ENCODE data around the gene LMTK3.
A peak's percentile ranks its signal among the peaks of the same experiment; 100 is the strongest.

The LMTK3 gene, protein sequence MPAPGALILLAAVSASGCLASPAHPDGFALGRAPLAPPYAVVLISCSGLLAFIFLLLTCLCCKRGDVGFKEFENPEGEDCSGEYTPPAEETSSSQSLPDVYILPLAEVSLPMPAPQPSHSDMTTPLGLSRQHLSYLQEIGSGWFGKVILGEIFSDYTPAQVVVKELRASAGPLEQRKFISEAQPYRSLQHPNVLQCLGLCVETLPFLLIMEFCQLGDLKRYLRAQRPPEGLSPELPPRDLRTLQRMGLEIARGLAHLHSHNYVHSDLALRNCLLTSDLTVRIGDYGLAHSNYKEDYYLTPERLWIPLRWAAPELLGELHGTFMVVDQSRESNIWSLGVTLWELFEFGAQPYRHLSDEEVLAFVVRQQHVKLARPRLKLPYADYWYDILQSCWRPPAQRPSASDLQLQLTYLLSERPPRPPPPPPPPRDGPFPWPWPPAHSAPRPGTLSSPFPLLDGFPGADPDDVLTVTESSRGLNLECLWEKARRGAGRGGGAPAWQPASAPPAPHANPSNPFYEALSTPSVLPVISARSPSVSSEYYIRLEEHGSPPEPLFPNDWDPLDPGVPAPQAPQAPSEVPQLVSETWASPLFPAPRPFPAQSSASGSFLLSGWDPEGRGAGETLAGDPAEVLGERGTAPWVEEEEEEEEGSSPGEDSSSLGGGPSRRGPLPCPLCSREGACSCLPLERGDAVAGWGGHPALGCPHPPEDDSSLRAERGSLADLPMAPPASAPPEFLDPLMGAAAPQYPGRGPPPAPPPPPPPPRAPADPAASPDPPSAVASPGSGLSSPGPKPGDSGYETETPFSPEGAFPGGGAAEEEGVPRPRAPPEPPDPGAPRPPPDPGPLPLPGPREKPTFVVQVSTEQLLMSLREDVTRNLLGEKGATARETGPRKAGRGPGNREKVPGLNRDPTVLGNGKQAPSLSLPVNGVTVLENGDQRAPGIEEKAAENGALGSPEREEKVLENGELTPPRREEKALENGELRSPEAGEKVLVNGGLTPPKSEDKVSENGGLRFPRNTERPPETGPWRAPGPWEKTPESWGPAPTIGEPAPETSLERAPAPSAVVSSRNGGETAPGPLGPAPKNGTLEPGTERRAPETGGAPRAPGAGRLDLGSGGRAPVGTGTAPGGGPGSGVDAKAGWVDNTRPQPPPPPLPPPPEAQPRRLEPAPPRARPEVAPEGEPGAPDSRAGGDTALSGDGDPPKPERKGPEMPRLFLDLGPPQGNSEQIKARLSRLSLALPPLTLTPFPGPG (N-terminal part only)

DNA sequence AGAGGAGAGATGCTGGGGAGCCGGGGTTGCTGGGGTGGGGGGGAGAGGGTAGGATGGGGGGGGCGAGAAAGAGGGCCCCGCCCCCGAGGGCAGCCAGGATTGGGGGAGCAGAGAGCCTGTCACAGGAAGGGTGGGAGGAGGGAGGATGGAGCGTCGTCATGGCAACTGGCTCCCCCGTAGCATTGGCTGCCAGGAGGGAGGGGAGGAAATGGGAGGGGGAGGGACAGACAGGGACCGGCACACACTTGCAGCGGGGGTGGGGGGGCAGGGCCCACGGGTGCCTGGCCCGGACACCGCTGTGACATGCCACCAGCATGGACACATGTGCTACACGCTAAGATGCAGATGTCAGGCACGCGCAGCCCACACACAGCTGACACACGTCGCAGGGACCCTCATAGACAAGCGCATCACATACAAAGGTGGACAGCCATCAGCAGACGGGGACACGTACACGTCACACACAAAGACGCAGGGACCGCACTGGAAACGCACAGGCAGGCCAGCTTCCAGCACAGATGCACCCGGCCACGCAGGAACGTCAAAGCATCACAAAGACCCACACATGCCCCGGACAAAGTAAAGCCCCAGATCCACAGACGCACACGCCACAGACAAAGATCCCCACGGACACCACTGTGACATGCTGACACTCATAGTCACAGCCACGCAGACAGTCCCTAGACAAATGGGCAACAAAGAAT, at the start of gene LMTK3:
Gene LMTK3 (minus strand): TSS at position 36 of the 704 bp plus-strand sequence. CDS start 259 bp downstream, outside the sequence.
- DNase-seq: peak; percentile 85

- DNase-seq: no peak
These were observed 49.8 kb upstream of the LMTK3 start for GRCh38 chr19:48561412-48561811.

DNA sequence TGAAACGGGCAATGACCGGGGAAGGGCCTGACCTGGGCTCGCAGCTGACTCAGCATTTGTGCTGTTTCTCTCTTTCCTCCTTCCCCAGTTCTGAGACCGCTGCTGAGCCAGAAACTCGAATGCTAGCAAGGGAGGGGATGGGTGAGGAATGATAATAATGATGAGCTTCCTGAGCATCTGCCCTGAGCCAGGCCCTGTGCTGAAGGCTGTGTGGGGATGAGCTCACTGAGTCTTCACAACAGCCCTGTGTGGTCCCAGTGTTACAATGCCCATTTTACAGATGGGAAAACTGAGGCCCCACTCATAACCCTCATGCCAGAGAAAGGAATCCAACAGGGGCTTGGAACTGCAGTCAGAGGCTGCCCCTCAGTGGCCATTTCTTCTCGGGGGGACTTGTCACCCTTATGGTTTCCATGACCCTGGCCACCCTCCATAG, 48.5 kb upstream of the LMTK3 start:
- no peak for DNase-seq

DNA sequence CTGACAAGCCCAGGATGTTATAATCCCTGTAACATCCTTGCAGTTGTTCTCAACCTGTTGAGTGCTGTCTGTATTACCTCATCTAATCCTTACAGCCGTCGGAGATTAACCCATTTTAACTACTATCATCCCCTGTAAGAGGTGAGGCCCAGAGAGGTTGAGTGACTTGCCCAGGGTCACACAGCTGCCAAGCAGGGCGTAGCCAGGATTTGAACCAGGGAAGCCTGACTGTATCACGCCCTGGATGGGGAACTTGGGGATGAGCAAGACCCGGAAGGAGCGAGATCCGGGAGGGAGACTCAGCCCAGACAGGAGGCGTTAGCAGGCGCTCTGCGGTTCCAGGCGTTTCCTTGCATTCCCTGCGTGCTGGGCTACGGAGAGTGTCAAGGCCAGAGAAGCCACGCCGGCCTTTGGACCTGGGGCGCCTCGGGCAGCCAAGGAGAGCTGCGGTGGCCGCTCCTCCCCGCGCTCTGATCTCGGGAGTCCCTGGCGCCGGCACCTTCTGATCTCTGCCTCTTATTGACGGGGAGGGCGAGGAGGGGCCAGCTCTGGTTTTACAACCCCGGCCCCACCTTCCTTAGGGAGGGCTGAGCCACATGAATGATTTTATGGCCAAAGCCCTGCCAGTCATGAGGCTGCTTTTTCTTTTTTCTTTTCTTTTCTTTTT, 46.5 kb upstream of the LMTK3 start:
- DNase-seq: no peak

- no peak for DNase-seq
These were observed 45.2 kb upstream of the LMTK3 start for GRCh38 chr19:48556825-48557224.

- no peak for DNase-seq
These were observed 44.5 kb upstream of the LMTK3 start for GRCh38 chr19:48556163-48556562.

GRCh38 chr19:48554385-48555091, 42.9 kb upstream of the LMTK3 start:
- no peak for DNase-seq

DNA sequence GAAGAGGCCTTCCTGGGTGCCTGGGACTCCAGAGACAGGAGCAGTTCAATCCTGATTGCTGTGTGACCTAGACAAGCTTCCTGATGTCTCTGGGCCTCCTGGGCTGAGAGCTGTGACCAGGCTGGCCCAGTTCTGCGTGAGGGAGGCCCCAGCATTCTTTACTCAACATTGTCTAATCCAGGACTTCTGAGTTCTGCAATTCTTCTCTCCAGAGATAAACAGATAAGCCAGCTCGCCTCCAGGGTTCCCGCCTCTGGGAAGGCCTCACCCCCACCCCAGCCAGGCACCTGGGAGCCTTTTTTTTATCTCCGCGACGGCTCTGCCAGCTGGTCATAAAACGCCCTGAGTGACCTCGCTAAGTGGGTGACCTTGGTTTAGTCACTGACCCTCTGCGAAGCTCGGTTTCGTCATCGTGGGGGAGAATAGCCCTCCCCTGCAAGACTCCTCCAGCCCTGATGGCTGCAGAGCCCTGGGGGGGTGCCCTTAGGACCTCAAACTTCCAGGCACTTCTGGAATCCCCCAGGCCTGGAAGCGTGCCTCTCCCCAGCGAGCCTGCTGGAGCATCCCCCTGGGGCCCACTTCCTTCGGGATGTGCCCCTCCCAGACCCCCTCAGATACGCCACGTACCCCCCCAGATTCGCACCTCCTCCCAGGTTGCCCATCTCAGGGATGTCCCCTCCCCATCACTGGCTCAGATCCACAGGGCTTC, 42.2 kb upstream of the LMTK3 start:
- no peak for DNase-seq

GRCh38 chr19:48552406-48553322, 41.0 kb upstream of the LMTK3 start:
- DNase-seq: no peak

- no peak for DNase-seq
These were observed 40.0 kb upstream of the LMTK3 start, which contains the start of gene SULT2B1 for GRCh38 chr19:48551437-48552302. Gene SULT2B1, plus strand, starts transcription at chr19:48552172. Its CDS starts 81 bp downstream, at chr19:48552253.

GRCh38 chr19:48549380-48549779, 37.7 kb upstream of the LMTK3 start:
- DNase-seq: no peak

- DNase-seq: no peak
These were observed 36.7 kb upstream of the LMTK3 start for GRCh38 chr19:48548253-48548911.

GRCh38 chr19:48547722-48548121, 36.1 kb upstream of the LMTK3 start:
- DNase-seq: no peak

DNA sequence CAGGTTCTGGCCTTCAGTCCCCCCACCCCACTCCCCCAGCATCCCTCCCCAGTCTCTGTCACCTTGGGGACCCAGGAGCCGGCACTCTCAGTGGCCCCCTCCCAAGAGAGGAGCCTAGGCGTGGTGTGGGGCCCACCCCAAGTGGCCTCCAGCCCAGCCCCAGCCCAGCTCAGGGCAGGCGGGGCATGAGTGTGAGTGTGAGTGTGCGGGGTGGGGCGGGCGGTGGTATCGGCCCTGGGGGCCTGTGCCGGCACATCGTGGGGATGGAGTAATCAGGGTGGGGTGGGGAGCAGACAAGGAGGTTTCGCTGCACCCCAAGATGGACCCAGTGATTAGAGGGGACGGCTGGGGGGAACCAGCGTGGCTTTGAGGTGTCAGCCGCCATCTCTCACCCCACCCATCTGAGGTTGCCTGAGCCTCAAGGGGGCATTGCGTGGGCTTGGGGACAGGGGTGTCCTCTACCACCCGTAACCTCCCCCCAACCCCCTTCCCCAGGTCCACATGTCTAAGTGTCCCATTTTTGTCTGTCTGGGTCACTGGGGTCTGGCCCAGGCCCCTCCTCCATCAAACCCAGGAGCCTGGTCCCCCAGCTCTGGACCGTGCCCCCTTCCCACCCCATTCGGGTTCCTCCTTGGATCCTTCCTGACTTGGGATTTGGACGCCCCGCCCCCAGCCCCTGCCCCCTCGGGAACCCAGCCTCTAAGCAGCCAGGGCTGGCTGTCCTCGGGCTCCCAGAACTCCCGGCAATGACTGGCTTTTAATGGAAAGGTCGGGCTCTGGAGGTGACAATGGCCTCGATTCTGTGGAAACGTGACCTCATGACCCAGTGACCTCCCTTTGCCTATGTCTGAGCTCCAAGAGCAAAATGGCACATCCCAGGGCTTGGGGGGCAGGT, 33.5 kb upstream of the LMTK3 start:
- DNase-seq: no peak

DNA sequence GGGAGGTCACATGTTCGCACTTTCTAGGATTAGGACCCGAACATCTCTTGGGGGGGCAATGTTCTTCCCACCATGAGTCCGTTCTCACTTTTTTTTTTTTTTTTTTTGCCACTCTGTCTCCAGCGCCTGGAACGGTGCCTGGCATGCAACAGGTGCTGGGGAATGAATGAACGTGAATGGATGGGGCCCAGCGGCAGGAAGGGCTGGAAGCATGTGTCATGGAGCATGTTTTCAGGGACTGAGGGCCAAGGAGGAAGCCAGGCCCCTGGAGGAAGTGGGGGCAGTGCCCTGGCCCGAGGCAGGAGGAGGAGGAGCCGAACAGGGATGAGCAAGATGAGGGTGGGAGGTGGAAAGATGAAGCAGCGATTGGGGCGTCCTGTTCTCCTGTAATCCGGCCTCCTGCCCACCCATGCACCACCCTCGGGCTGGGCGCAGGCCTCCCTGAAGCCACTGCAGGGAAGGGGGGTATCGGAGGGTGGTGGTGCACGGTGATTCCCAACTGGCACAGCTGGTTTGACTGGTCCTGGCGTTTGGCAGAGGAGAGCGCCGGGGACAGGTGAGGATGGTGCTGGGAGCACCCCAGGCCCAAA, 31.6 kb upstream of the LMTK3 start:
- no peak for DNase-seq

DNA sequence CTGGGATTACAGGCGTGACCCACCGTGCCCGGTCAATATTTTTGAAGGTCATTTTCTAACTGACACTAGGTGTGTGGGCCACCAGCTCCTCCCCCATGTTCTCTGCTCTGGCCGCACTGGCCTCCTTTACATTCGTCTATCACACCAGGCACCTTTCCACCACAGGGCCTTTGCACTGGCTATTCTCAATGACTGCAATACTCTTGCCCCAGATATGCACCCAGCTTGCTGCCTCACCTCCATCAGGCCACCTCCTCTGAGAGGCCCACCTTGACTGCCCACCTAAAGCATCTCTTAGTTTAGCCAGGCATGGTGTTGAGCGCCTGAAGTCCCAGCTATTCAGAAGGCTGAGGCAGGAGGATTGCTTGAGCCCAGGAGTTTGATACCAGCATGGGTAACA, 30.2 kb upstream of the LMTK3 start:
- no peak for DNase-seq
